Astrocyte (in vitro differentiated cells and primary cell): ENCODE results near the gene PIP4K2C. TPM values are rescaled to one million over a fixed set of nuclear protein-coding genes. Genes with fewer than 3 reads are reported as not detected.

Source experiments
- DNase-seq: peaks from one replicate; pipeline ENCODE4 v3.0.0-alpha.2; 2010; ENCODE audit warnings: low read depth
- FAIRE-seq: peaks from 2 replicates; lab custom pipeline; 2011; peaks lifted over from hg19 to GRCh38; lab: Jason Lieb, UNC
- H2AFZ ChIP-seq: 2 replicates; pipeline ENCODE4 v1.6.0; 2012; ENCODE audit warnings: low read depth, low read length, inconsistent platforms
- H3K27ac ChIP-seq: 2 replicates; pipeline ENCODE4 v1.5.1; 2011; ENCODE audit warnings: low read depth, low read length, inconsistent platforms
- H3K27me3 ChIP-seq: 2 replicates; pipeline ENCODE4 v1.6.0; 2011; ENCODE audit warnings: low read length, inconsistent platforms; ENCODE audit not compliant: insufficient read depth
- H3K36me3 ChIP-seq: 2 replicates; pipeline ENCODE4 v1.5.1; 2011; ENCODE audit warnings: low read length, inconsistent platforms; ENCODE audit not compliant: insufficient read depth
- H3K4me1 ChIP-seq: 2 replicates; pipeline ENCODE4 v1.5.1; 2011; ENCODE audit warnings: low read length, inconsistent platforms; ENCODE audit not compliant: insufficient read depth
- H3K4me2 ChIP-seq: 2 replicates; pipeline ENCODE4 v1.6.0; 2012; ENCODE audit warnings: low read length, inconsistent platforms
- H3K4me3 ChIP-seq: 2 replicates; pipeline ENCODE4 v1.5.1; 2011; ENCODE audit warnings: low read depth, mild to moderate bottlenecking, low read length, inconsistent platforms; ENCODE audit not compliant: insufficient read depth
- H3K79me2 ChIP-seq: 2 replicates; pipeline ENCODE4 v1.6.0; 2012; ENCODE audit warnings: mild to moderate bottlenecking, low read length, inconsistent platforms; ENCODE audit not compliant: insufficient read depth
- H3K9ac ChIP-seq: 2 replicates; pipeline ENCODE4 v1.6.0; 2012; ENCODE audit warnings: mild to moderate bottlenecking, low read length, inconsistent platforms
- H3K9me3 ChIP-seq: 2 replicates; pipeline ENCODE4 v1.5.1; 2012; ENCODE audit warnings: low read depth, mild to moderate bottlenecking, low read length, inconsistent platforms; ENCODE audit not compliant: insufficient read depth
- H4K20me1 ChIP-seq: 2 replicates; pipeline ENCODE4 v1.6.0; 2012; ENCODE audit warnings: low read length, inconsistent platforms; ENCODE audit not compliant: insufficient read depth
- H3K27ac Mint-ChIP-seq: one replicate; pipeline ENCODE4 v1.8.0; 2021; ENCODE audit warnings: mild to moderate bottlenecking, mixed read lengths; ENCODE audit not compliant: unreplicated experiment
- H3K27me3 Mint-ChIP-seq: one replicate; pipeline ENCODE4 v1.8.0; 2021; ENCODE audit warnings: low read depth, mixed read lengths; ENCODE audit not compliant: unreplicated experiment
- H3K36me3 Mint-ChIP-seq: one replicate; pipeline ENCODE4 v1.8.0; 2021; ENCODE audit warnings: low read depth, mixed read lengths; ENCODE audit not compliant: unreplicated experiment
- H3K4me1 Mint-ChIP-seq: one replicate; pipeline ENCODE4 v1.8.0; 2021; ENCODE audit warnings: low read depth, mixed read lengths; ENCODE audit not compliant: unreplicated experiment
- H3K4me3 Mint-ChIP-seq: one replicate; pipeline ENCODE4 v1.8.0; 2021; ENCODE audit warnings: mild to moderate bottlenecking, moderate library complexity, mixed read lengths; ENCODE audit not compliant: unreplicated experiment
- H3K9me3 Mint-ChIP-seq: one replicate; pipeline ENCODE4 v1.8.0; 2021; ENCODE audit warnings: mild to moderate bottlenecking, mixed read lengths; ENCODE audit not compliant: unreplicated experiment
- CTCF ChIP-seq: IDR thresholded peaks from 2 replicates; pipeline ENCODE4 v1.5.1; 2011; ENCODE audit warnings: low read depth, mild to moderate bottlenecking, inconsistent platforms, low read length, moderate library complexity; ENCODE audit not compliant: insufficient read depth
- EZH2 ChIP-seq: IDR thresholded peaks from 2 replicates; pipeline ENCODE4 v1.6.1; 2012; ENCODE audit warnings: mild to moderate bottlenecking, low read length, inconsistent platforms; ENCODE audit not compliant: insufficient read depth
- total RNA-seq: library from RNA; stranded (reverse); gene quantifications from 2 replicates; pipeline ENCODE4 v1.2.1, GENCODE V29; 2021

The PIP4K2C gene
- total RNA-seq, 1 donor from 2014 or later, result 43.3 TPM

GRCh38 chr12:57583008-57583831 lies 7.8 kb upstream of the PIP4K2C start:
- Mint-ChIP-seq H3K36me3 (peaks cover 22% of the 10 kb centered on the region), H3K9me3 (peaks cover 2% of the 10 kb centered on the region), H3K4me3 (peak overlapping the region; percentile 50), H3K4me1 (peaks cover 8% of the 10 kb centered on the region), H3K27me3 (peaks cover 11% of the 10 kb centered on the region), H3K27ac (no peak overlapping the region)
- TF ChIP-seq EZH2, result no peak
- peak; percentile 92 for TF ChIP-seq CTCF
- Histone ChIP-seq H2AFZ (no peak overlapping the region), H3K36me3 (no peaks in the 10 kb centered on the region), H3K27me3 (no peaks in the 10 kb centered on the region), H3K4me2 (no peak overlapping the region), H3K79me2 (no peaks in the 10 kb centered on the region), H3K4me3 (no peak overlapping the region), H3K4me1 (no peaks in the 10 kb centered on the region), H3K9me3 (no peaks in the 10 kb centered on the region), H4K20me1 (no peaks in the 10 kb centered on the region), H3K27ac (no peak overlapping the region), H3K9ac (no peak overlapping the region)
- FAIRE-seq (no peak), DNase-seq (peak; percentile 51)

GRCh38 chr12:57584050-57584449 lies 6.9 kb upstream of the PIP4K2C start:
- Histone ChIP-seq H3K27me3 (no peaks in the 10 kb centered on the region), H3K4me1 (no peaks in the 10 kb centered on the region), H4K20me1 (no peaks in the 10 kb centered on the region), H3K4me3 (no peak overlapping the region), H3K9ac (no peak overlapping the region), H3K4me2 (no peak overlapping the region), H3K27ac (no peak overlapping the region), H2AFZ (no peak overlapping the region), H3K36me3 (no peaks in the 10 kb centered on the region), H3K79me2 (no peaks in the 10 kb centered on the region), H3K9me3 (no peaks in the 10 kb centered on the region)
- H3K27me3 Mint-ChIP-seq, result peaks cover 11% of the 10 kb centered on the region
- peaks cover 18% of the 10 kb centered on the region for H3K36me3 Mint-ChIP-seq
- DNase-seq (no peak), FAIRE-seq (no peak)
- H3K27ac Mint-ChIP-seq, result no peak overlapping the region
- H3K4me3 Mint-ChIP-seq, result no peak overlapping the region
- H3K4me1 Mint-ChIP-seq, result peaks cover 7% of the 10 kb centered on the region
- TF ChIP-seq EZH2 (no peak), CTCF (no peak)
- peaks cover 2% of the 10 kb centered on the region for H3K9me3 Mint-ChIP-seq

- H3K4me3 Mint-ChIP-seq, result no peak overlapping the region
- Histone ChIP-seq H3K9ac (no peak overlapping the region), H3K4me3 (no peak overlapping the region), H4K20me1 (no peaks in the 10 kb centered on the region), H3K4me2 (no peak overlapping the region), H3K4me1 (no peaks in the 10 kb centered on the region), H3K9me3 (no peaks in the 10 kb centered on the region), H2AFZ (no peak overlapping the region), H3K36me3 (no peaks in the 10 kb centered on the region), H3K27ac (no peak overlapping the region), H3K79me2 (no peaks in the 10 kb centered on the region), H3K27me3 (no peaks in the 10 kb centered on the region)
- FAIRE-seq (no peak), DNase-seq (no peak)
- H3K9me3 Mint-ChIP-seq, result no peaks in the 10 kb centered on the region
- no peak overlapping the region for H3K27ac Mint-ChIP-seq
- TF ChIP-seq CTCF (no peak), EZH2 (no peak)
- H3K4me1 Mint-ChIP-seq, result peaks cover 1% of the 10 kb centered on the region
- H3K36me3 Mint-ChIP-seq, result peaks cover 14% of the 10 kb centered on the region
- H3K27me3 Mint-ChIP-seq, result peaks cover 11% of the 10 kb centered on the region
Observed at GRCh38 chr12:57584690-57585089, 6.3 kb upstream of the PIP4K2C start.
